Common myeloid progenitor, CD34-positive (primary cell): ENCODE results near the gene PDE7B.

ENCODE experiments used
- CTCF ChIA-PET: fragments of 350-600 bp; sonication (Branson Sonifier 250); formaldehyde crosslinking; loops from one replicate; lab custom pipeline; 2021; ENCODE audit warnings: antibody characterized with exemption; lab: Charles Lee
- POLR2A ChIA-PET: fragments of 350-600 bp; sonication (Branson Sonifier 250); formaldehyde crosslinking; loops from one replicate; lab custom pipeline; 2021; ENCODE audit warnings: antibody characterized with exemption; lab: Charles Lee
- DNase-seq, 3 donors: peaks; one replicate each; pipeline versions ENCODE4 v3.0.0 to v3.0.0-alpha.2; 2013
- H3K27ac ChIP-seq, 2 experiments: 1 replicate in 1 of 2; 2 replicates in 1 of 2; pipeline ENCODE4 v1.7.0; 2013; ENCODE audit warnings: inconsistent platforms in 2 of 2, low read length in 2 of 2, mild to moderate bottlenecking in 2 of 2, low read depth in 1 of 2, moderate library complexity in 1 of 2; ENCODE audit not compliant: severe bottlenecking in 2 of 2, insufficient read depth in 1 of 2, poor library complexity in 1 of 2
- H3K27me3 ChIP-seq, 5 experiments: replicated peaks in 2 of 5; 1 replicate in 3 of 5; 2 replicates in 2 of 5; pipeline versions ENCODE4 v1.6.1 to v1.7.0; 2013; ENCODE audit warnings: low read length in 4 of 5, mild to moderate bottlenecking in 2 of 5, moderate library complexity in 2 of 5, inconsistent platforms in 1 of 5; ENCODE audit not compliant: insufficient read depth in 5 of 5, control insufficient read depth in 4 of 5
- H3K36me3 ChIP-seq, 4 experiments: 1 replicate in 2 of 4; 2 replicates in 2 of 4; pipeline versions ENCODE4 v1.6.1 to v1.7.0; 2013; ENCODE audit warnings: low read length in 3 of 4, control low read depth in 1 of 4, mild to moderate bottlenecking in 1 of 4; ENCODE audit not compliant: control insufficient read depth in 4 of 4, insufficient read depth in 4 of 4
- H3K4me1 ChIP-seq, 4 experiments: 1 replicate in 3 of 4; 2 replicates in 1 of 4; pipeline versions ENCODE4 v1.6.1 to v1.7.1; 2013; ENCODE audit warnings: low read length in 3 of 4, mild to moderate bottlenecking in 3 of 4, control low read depth in 1 of 4, inconsistent platforms in 1 of 4, moderate library complexity in 1 of 4; ENCODE audit not compliant: control insufficient read depth in 4 of 4, insufficient read depth in 4 of 4; ENCODE audit errors: control extremely low read depth in 1 of 4
- H3K4me3 ChIP-seq, 7 experiments: 1 replicate in 4 of 7; 2 replicates in 3 of 7; pipeline versions ENCODE4 v1.5.1 to v1.7.0; 2013; ENCODE audit warnings: mild to moderate bottlenecking in 7 of 7, low read length in 6 of 7, moderate library complexity in 6 of 7, inconsistent platforms in 2 of 7, low read depth in 2 of 7, control low read depth in 1 of 7; ENCODE audit not compliant: insufficient read depth in 4 of 7, control insufficient read depth in 1 of 7; ENCODE audit errors: extremely low read depth in 1 of 7
- H3K9me3 ChIP-seq, 5 experiments: 1 replicate in 4 of 5; 2 replicates in 1 of 5; pipeline versions ENCODE4 v1.6.1 to v1.7.1; 2013; ENCODE audit warnings: low read length in 4 of 5, mild to moderate bottlenecking in 2 of 5, inconsistent platforms in 1 of 5, low read depth in 1 of 5, moderate library complexity in 1 of 5; ENCODE audit not compliant: control insufficient read depth in 4 of 5, insufficient read depth in 2 of 5; ENCODE audit errors: control extremely low read depth in 1 of 5
- WGBS: methylation state at CpG from one replicate; pipeline ENCODE4 v1.1.5; 2013; ENCODE audit not compliant: insufficient coverage; 5-methylcytosine and 5-hydroxymethylcytosine counted together

Gene PDE7B

DNA sequence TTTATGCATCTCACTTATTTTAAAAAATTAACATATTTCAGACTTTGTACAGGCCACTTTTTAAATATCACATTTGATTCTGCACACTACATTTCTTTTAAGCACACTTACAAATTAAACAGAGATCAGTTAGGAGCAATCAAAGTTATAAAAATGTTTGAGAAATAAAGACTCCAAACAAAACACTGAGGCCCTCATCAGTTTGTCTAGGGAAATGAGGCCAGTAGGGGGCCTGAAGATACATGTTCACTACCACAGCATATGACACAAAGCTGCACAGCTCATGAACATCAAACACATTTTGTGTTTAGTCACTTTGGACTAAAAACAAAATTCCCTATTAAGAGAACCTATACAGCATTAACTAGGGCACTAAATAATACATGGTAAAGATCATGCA, 180.5 kb downstream of the PDE7B start:
- Histone ChIP-seq H3K27ac (no peak overlapping the region), H3K4me1 (peaks cover 0 to 7% (median 5%) of the 10 kb centered on the region in 4 experiments), H3K36me3 (no peaks in the 10 kb centered on the region), H3K9me3 (no peaks in the 10 kb centered on the region), H3K27me3 (no peaks in the 10 kb centered on the region), H3K4me3 (no peak overlapping the region)
- ChIA-PET CTCF (interaction anchor here (1.0 to 1.7 kb wide), 4 partner anchors 9 to 199 kb away, joined by 3 to 5 read pairs (median 4); no protein-coding TSS in a partner anchor), POLR2A (no interaction called here)
- peak; percentile 19 to 37 (median 29) for DNase-seq

GRCh38 chr6:136033416-136033815, 181.9 kb downstream of the PDE7B start:
- Histone ChIP-seq H3K36me3 (no peaks in the 10 kb centered on the region), H3K27ac (no peak overlapping the region), H3K27me3 (no peaks in the 10 kb centered on the region), H3K9me3 (no peaks in the 10 kb centered on the region), H3K4me3 (no peak overlapping the region), H3K4me1 (peaks cover 5 to 20% (median 13%) of the 10 kb centered on the region in 4 experiments)
- POLR2A ChIA-PET = no interaction called here
- CTCF ChIA-PET = interaction anchor here (1.0 to 1.7 kb wide), 3 partner anchors 11 to 197 kb away, joined by 3 to 5 read pairs (median 5); no protein-coding TSS in a partner anchor
- no peak for DNase-seq
- 89% methylated on average over 2 of the region's 4 CpGs for WGBS

GRCh38 chr6:136034422-136034821, 182.9 kb downstream of the PDE7B start:
- H3K9me3 ChIP-seq = no peaks in the 10 kb centered on the region
- no peak overlapping the region for H3K27ac ChIP-seq
- CTCF ChIA-PET = interaction anchor here (1.6 kb wide), 1 partner anchor 192 kb away, joined by 4 read pairs; no protein-coding TSS in a partner anchor
- peaks cover 5 to 22% (median 13%) of the 10 kb centered on the region in 4 experiments for H3K4me1 ChIP-seq
- H3K4me3 ChIP-seq = no peak overlapping the region
- POLR2A ChIA-PET = no interaction called here
- no peak for DNase-seq
- 33% methylated on average over 1 of the region's 2 CpGs for WGBS
- H3K36me3 ChIP-seq = no peaks in the 10 kb centered on the region
- H3K27me3 ChIP-seq = no peaks in the 10 kb centered on the region

DNA sequence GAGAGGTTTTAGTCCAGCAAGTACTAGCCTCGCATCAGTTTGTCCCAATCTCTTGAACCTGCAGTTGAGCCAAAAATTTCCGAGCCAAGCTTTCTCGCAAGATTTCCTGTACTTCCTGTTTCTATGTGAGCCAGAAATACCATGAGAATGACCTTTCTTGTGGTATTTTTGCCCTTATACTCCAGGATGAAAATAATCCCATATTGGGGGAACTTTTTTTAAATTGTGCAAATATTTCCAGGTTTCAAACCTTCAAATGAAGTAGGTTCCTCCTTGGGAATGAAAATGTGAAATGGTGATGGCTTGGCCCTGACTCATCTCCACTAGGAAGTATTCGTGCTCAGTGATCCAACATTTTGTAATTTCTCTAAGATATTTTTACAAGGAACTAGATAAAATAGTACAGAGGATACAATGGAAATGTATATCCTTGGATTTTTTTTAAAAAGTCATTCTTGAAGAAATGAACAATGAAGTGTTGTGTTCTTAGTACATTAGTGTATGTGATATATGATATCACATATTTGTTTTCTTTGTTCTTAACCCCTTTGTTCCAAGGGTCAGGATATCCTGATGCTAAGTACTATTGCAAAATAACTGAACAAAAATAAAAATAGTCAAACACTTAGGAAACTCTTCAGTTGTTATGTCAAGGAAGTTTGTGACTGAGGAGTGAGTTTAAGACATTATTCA, 184.0 kb downstream of the PDE7B start:
- Histone ChIP-seq H3K27ac (no peak overlapping the region), H3K36me3 (no peaks in the 10 kb centered on the region), H3K4me1 (peaks cover 5 to 22% (median 13%) of the 10 kb centered on the region in 4 experiments), H3K27me3 (no peaks in the 10 kb centered on the region), H3K4me3 (no peak overlapping the region), H3K9me3 (no peaks in the 10 kb centered on the region)
- DNase-seq = peak in 2 of 3 donors; percentile 16 to 31
- ChIA-PET CTCF (interaction anchor here (1.6 kb wide), 1 partner anchor 191 kb away, joined by 4 read pairs; no protein-coding TSS in a partner anchor), POLR2A (no interaction called here)
- WGBS = 7% methylated on average over 2 of the region's 4 CpGs

GRCh38 chr6:136036071-136036380, 184.5 kb downstream of the PDE7B start:
- peaks cover 5 to 22% (median 13%) of the 10 kb centered on the region in 4 experiments for H3K4me1 ChIP-seq
- H3K9me3 ChIP-seq = no peaks in the 10 kb centered on the region
- DNase-seq = no peak
- no peaks in the 10 kb centered on the region for H3K27me3 ChIP-seq
- ChIA-PET CTCF (no interaction called here), POLR2A (no interaction called here)
- H3K4me3 ChIP-seq = no peak overlapping the region
- H3K27ac ChIP-seq = no peak overlapping the region
- no peaks in the 10 kb centered on the region for H3K36me3 ChIP-seq
- 40% methylated on average over 1 of the region's 2 CpGs for WGBS

- 97% methylated on average over 3 of the region's 4 CpGs for WGBS
- Histone ChIP-seq H3K9me3 (no peaks in the 10 kb centered on the region), H3K36me3 (no peaks in the 10 kb centered on the region), H3K4me1 (peaks cover 5 to 22% (median 13%) of the 10 kb centered on the region in 4 experiments), H3K27ac (no peak overlapping the region), H3K4me3 (no peak overlapping the region), H3K27me3 (no peaks in the 10 kb centered on the region)
- DNase-seq = no peak
- ChIA-PET CTCF (interaction anchor here (1.2 kb wide), 1 partner anchor 98 kb away, joined by 3 read pairs; no protein-coding TSS in a partner anchor), POLR2A (no interaction called here)
These were observed 185.1 kb downstream of the PDE7B start for GRCh38 chr6:136036601-136037000.

DNA sequence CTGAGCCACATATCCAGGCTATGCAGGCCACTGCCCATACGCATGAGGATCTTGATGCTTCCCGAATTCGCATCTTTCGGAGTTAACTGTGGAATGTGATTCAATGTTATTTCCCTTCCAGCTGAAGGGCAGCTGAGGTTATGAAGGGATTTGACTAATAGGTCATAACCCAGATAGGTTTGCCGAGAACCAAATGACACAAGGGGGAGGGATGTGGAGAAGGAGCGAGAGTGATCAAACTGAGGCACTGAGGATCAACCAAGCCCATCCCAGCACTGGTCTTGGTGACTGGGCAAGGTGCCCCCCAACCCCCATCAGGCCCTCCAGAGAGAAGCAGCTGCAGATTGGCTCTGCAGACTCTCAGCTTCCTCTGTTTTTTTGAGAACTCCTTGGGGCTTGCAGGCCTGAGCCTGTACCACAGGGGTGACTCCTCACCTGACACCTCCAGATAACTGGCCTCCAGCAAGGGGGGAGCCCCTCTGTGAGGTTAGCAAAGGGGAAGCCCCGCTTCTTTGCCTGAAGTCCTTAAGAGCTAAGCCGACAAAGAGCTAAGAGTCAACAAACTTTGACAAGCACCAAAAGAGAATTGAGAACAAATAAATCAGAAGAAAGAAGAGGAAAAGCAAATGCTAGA, 185.9 kb downstream of the PDE7B start:
- H3K9me3 ChIP-seq = no peaks in the 10 kb centered on the region
- no peak overlapping the region for H3K4me3 ChIP-seq
- ChIA-PET CTCF (interaction anchor here (0.6 to 1.2 kb wide), 2 partner anchors 98 to 513 kb away, joined by 3 read pairs; no protein-coding TSS in a partner anchor), POLR2A (interaction anchor here (0.8 kb wide), 1 partner anchor 14 kb away, joined by 3 read pairs; no protein-coding TSS in a partner anchor)
- no peaks in the 10 kb centered on the region for H3K36me3 ChIP-seq
- no peaks in the 10 kb centered on the region for H3K27me3 ChIP-seq
- WGBS = 69% methylated on average over 8 of the region's 8 CpGs
- peak; percentile 19 to 86 (median 63) for DNase-seq
- H3K4me1 ChIP-seq = peaks cover 5 to 22% (median 13%) of the 10 kb centered on the region in 4 experiments
- no peak overlapping the region for H3K27ac ChIP-seq
